GM19452 (cell line): ENCODE data around the gene FKBP6.
"Not testable (repeated sequence)": the region's sequence is repeated elsewhere in the genome, so short reads cannot be mapped to it uniquely, and the experiment has no call there.

ENCODE experiments used
- ATAC-seq: cut with Tn5 transposase; IDR thresholded peaks from one replicate; pipeline ENCODE4 v1.9.1; 2021; ENCODE audit not compliant: unreplicated experiment

The FKBP6 gene

DNA sequence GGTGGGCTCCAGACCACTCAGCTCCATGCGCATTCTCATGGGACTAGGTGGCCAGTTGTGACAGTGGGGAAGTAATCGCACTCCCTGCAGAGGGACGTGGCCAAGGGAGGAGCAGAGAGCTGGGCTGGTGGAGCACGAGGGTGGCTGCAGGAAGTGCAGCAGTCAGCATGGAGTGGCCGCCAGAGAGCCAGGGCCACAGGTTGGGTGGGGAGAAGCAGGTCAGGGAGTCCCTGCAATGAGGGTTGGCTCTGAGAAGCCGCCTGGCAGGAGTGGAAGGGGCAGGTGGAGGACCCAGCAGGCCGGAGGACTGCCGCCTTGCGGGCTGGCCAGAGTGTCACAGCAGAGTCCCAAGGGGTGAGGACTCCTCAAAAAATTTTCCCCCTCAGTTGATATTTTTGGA is 26.2 kb downstream of the FKBP6 start:
- ATAC-seq, result no peak

DNA sequence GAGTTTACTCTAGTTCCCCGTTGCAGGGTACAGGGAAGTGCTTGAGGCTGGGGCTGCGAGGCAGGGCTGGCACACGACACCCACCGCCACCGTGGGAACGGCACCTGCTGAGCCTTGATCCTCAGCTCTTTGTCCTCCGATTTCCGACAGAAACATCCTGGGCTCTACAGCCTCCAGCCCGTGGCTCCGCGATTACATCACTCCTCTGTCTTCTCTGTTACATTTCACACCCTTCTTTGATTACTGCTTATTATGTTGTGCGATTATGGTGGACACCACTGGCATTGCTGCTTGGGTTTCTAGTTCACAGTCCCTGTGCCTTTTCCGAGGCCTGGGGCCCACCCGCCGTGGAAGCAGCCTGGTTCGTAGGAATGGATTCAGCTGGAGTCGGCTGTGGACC is 26.9 kb downstream of the FKBP6 start:
- ATAC-seq, result no peak

GRCh38 chr7:73356159-73356558 is 28.2 kb downstream of the FKBP6 start:
- no peak for ATAC-seq

DNA sequence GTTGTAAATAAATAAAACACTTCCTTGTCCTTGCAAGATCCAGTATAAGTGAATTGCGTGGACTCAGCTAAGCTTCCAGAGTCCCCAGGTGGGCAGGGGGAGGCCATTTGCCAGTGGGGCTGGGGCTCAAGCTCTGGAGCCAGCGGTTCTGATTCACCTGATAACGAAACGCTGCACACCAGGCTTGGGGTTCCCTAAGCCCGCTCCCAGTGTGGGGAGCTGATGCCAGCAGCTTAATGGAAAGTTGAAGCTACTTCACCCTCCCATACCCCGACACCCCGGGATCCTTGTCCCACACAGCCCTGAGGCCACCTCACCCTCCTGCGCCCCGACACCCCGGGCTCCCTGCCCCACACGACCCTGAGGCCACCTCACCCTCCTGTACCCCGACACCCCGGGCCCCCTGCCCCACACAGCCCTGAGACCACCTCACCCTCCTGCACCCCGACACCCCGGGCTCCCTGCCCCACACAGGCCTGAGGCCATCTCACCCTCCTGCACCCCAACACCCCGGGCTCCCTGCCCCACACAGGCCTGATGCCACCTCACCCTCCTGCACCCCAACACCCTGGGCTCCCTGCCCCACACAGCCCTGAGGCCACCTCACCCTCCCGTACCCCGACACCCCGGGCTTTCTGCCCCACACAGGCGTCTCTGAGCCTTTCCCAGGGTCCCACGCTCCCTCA is 30.8 kb downstream of the FKBP6 start:
- ATAC-seq, result no peak

GRCh38 chr7:73359306-73359705 is 31.3 kb downstream of the FKBP6 start:
- no peak for ATAC-seq

- no peak for ATAC-seq
Observed at GRCh38 chr7:73359746-73360375, 31.9 kb downstream of the FKBP6 start.

- ATAC-seq, result not testable (repeated sequence)
Observed at GRCh38 chr7:73360590-73360989, 32.6 kb downstream of the FKBP6 start.

- no peak for ATAC-seq
Observed at GRCh38 chr7:73363225-73364005, 35.5 kb downstream of the FKBP6 start.

GRCh38 chr7:73364006-73364728 is 36.2 kb downstream of the FKBP6 start:
- no peak for ATAC-seq

DNA sequence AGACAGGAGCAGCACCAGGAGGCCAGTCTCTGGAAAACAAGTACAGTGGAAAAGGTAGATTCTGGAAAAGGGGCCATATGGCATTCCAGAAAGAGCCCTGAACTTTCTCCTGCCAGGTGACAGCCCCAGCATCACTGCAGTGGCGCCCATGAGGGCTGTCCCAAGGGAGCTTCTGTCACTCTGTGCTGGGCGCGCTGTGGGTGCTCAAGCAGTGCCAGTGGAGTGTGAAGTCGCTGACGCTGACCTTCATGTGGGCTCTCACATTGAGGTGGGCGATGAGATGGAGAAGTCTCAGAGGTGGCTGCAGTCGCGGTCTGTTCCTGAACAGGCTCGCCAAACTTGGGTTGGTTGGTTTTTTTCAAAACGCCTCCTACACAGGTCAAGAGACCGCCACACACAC is 38.2 kb downstream of the FKBP6 start:
- no peak for ATAC-seq

DNA sequence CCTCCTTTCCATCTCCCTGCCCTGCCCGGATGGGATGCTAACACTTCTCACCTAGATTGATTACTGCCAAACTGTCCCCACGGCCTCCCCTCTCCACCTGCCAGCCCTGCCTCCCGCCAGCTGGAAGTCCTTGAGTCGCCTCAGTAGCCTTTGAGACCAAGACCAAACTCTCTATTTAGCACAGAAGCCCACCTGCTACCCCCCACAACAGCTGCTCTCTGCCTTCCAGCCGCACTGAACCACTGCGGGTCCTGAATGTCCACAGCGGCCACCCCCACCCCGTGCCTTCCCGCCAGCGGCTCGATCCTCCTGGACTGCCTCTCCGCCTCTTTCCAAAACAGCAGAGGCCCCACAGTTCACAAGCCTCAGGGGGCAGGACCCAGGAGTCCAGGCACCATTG is 39.0 kb downstream of the FKBP6 start:
- ATAC-seq, result no peak

DNA sequence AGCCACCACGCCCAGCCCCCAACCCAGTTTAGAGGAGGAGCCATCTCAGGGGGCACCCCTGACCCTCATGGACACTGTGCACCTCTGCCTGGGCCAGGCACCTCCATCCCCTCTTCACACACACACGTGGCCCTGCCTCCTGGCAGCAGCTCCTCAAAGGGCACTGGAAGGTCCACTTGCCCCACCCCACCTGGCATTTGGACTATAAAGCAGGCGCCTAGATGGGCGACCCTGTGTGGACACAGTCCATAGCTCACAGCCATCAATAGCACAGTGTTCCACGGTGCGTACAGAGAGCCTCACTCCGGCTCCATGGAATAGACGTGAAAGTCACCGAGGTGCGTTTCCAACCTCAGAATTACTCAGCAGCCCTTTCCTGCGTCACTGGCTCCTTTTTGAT is 41.0 kb downstream of the FKBP6 start:
- ATAC-seq, result no peak

DNA sequence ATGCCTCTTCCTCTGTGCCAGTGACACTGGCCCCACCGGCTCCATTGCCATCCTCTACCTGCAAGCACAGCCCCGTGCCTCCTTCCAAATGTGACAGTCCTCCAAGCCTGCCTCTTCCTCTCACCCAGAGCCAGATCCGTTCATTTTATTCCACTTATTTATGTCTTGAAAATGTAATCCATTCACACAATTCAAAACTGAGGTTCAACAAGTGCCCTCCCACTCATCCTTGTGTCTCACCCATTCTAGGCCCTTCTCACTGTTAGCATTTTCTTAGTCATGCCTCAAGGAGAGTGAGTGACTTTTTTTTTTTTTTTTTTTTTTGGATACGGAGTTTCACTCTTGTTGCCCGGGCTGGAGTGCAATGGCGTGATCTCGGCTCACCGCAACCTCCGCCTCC is 41.7 kb downstream of the FKBP6 start:
- ATAC-seq, result no peak

DNA sequence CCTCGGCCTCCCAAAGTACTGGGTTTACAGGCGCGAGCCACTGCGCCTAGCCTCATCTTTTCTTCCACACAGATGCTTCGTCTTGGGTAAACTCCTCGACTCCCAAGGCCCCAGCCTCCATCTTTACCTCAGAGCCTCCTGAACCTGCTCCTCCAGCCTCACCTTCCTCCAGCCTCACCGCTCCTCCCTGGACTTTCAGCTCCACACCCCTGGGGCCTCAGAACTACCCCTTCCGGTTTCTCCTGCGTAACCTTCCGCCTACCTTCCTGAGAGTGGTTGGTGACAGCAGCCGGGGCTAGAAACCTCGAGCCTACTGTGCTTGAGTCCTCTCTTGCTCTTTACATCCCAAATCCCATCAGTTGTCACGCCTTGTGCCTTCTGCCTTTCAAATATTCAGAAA is 45.8 kb downstream of the FKBP6 start:
- ATAC-seq, result no peak

- ATAC-seq, result not testable (repeated sequence)
Observed at GRCh38 chr7:73376262-73376661, 48.3 kb downstream of the FKBP6 start.

DNA sequence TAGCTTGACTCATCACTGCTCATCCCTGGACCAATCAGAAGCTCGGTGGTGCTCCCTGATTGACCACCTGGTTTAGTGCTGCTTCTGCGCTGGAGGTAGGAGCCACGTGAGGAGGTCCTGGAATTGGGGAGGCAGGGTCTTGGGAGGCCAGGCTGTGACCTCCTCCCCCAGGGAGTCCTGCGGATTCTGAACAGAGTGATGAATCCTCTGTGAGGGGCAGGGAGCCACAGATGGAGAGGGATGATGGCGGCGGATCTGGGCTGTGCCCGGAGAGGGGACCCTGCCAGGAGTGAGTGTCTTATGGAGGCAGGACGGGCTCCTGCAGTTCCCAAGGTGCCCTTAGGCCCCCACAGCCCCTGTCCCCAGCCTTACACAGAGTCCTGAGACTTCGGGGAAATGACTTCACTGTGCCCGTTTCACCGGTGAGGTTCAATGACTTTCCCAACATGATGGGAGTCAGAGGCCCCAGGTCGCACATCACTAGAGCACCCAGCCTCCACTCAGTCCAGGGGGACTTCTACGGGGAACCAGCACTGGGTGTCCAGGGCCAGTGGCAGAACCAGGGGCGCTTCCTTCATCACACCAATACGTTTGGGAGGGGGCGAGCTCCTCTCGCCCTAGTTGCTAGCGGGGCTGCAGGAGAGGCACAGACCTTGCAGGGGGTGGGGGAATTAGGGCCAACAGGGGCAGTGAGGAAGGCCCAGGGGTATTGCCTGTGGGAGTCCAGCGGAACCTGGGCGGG is 48.9 kb downstream of the FKBP6 start:
- no peak for ATAC-seq

DNA sequence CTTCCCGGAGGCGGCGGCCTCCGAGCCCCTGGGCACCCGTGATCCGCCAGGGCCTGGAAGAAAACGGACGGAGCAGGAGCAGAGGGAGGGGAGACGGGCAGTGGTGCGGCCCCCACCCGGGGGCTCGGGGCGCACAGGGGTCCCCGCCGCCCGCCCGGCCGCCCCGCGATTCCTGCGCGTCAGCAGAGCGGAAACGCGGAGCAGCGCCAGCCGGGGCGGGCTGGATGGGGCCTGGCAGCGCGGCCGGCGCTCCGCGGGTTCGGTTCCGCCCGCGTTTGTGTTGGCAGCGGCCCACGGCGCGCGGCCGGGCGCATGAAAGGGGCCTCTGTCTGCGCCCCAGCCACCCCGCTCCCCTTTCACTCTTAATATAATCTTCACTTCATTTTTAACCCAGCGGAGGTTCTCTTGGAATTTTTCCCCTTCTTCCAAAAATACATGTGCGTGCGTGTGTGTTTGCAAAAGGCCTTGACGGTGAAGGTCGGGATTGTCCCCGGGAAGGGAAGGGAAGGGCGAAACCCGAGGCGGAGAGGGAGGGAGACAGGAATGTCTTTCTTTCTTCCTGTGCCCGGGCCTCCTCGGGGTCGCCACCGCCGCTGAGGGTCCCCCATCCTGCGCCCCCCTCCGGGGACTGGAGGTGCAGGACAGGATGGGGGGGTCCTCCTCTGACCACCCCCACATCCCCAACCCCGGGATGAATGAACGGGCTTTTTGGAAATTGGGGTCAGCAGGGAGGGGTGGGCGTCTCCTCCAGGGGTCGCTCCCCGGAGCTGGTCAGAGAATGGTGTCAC is 49.6 kb downstream of the FKBP6 start:
- not testable (repeated sequence) for ATAC-seq

DNA sequence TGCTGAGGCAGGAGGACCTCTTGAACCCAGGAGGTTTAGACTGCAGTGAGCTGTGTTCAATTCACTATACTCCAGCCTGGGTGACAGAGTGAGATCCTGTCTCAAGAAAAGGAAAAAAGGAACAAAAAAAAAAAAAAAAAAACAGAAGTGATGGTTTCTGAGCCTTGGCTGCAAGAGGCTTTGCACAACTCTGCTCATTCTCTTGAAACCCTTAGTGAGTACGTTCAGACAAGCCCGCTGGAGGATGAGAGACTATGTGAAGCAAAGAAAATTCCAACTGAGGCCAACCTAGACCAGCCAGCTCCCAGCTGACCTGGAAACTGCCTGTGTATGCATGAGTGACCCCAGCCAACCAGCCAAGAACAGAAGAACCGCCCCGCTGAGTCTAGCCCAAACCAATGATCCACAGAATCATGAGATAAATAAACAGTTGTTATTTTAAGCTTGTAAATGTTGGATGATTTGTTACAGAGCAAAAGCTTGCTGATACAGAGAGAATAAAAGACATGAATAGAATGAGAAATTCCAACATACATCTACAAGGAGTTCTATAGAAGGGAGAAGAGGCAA is 55.1 kb downstream of the FKBP6 start:
- no peak for ATAC-seq

DNA sequence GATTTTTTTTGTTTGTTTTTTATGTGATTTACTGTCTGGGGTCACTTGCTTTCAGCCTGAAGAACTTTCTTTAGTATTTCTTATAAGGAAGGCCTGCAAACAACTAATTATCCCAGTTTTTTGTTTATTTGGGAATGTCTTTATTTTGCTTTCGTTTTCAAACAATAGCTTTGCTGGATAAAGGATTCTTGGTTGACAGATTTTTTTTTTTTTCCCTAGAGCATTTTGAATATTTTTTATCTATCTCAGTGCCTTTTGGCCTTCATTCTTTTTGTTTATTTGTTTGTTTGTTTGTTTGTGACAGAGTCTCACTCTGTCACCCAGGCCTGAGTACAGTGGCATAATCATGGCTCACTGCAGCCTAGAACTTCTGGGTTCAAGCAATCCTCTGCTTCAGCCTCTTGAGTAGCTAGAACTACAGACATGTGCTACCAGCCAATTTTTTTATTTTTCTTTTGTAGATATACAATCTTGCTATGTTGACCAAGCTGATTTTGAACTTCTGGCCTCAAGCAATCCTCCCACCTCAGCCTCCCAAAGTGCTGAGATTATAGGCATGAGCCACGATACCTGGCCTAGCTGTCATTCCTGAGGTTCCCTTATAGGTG is 59.4 kb downstream of the FKBP6 start:
- ATAC-seq, result no peak
